KMS-11 (cell line): ENCODE results near the gene ASPG.

ENCODE experiments used
- H2AFZ ChIP-seq: fragments of 200-600 bp; sonication (generic); 2 replicates; pipeline ENCODE4 v1.6.1; 2016; ENCODE audit warnings: antibody characterized with exemption, mixed run types, low read depth
- H3K27ac ChIP-seq: fragments of 200-600 bp; sonication (generic); 2 replicates; pipeline ENCODE4 v1.6.1; 2016; ENCODE audit warnings: mild to moderate bottlenecking, mixed run types
- H3K27me3 ChIP-seq: fragments of 200-600 bp; sonication (generic); 2 replicates; pipeline ENCODE4 v1.6.1; 2017; ENCODE audit warnings: mild to moderate bottlenecking, low read depth, mixed run types, moderate library complexity; ENCODE audit not compliant: insufficient read depth
- H3K36me3 ChIP-seq: fragments of 200-600 bp; sonication (generic); 2 replicates; pipeline ENCODE4 v1.6.1; 2017; ENCODE audit warnings: mild to moderate bottlenecking, mixed run types; ENCODE audit not compliant: insufficient read depth
- H3K4me1 ChIP-seq: fragments of 200-600 bp; sonication (generic); 2 replicates; pipeline ENCODE4 v1.6.1; 2016; ENCODE audit warnings: mild to moderate bottlenecking, low read depth, mixed run types; ENCODE audit not compliant: poor library complexity, severe bottlenecking
- H3K4me2 ChIP-seq: fragments of 200-600 bp; sonication (generic); 2 replicates; pipeline ENCODE4 v1.7.0; 2016; ENCODE audit warnings: mild to moderate bottlenecking, mixed run types
- H3K4me3 ChIP-seq: fragments of 200-600 bp; sonication (generic); IDR thresholded peaks from 2 replicates; pipeline ENCODE4 v1.6.1; 2017; ENCODE audit warnings: low read depth, low read length, mixed read lengths; ENCODE audit not compliant: insufficient read depth
- H3K79me2 ChIP-seq: fragments of 200-600 bp; sonication (generic); 2 replicates; pipeline ENCODE4 v1.6.1; 2016; ENCODE audit warnings: low read depth, mixed run types; ENCODE audit not compliant: insufficient read depth
- H3K9ac ChIP-seq: fragments of 200-600 bp; sonication (generic); 2 replicates; pipeline ENCODE4 v1.6.1; 2016; ENCODE audit warnings: mild to moderate bottlenecking, mixed run types
- H4K20me1 ChIP-seq: fragments of 200-600 bp; sonication (generic); 2 replicates; pipeline ENCODE4 v1.6.1; 2016; ENCODE audit warnings: mild to moderate bottlenecking, mixed run types; ENCODE audit not compliant: insufficient read depth
- TF ChIP-seq, protein P1 (sequence below): fragments of 200-600 bp; sonication (generic); conservative IDR thresholded peaks from 2 replicates; pipeline ENCODE4 v1.6.1; 2017; ENCODE audit warnings: low read depth, mild to moderate bottlenecking, antibody characterized with exemption, low read length, moderate library complexity, mixed read lengths

ASPG gene

DNA sequence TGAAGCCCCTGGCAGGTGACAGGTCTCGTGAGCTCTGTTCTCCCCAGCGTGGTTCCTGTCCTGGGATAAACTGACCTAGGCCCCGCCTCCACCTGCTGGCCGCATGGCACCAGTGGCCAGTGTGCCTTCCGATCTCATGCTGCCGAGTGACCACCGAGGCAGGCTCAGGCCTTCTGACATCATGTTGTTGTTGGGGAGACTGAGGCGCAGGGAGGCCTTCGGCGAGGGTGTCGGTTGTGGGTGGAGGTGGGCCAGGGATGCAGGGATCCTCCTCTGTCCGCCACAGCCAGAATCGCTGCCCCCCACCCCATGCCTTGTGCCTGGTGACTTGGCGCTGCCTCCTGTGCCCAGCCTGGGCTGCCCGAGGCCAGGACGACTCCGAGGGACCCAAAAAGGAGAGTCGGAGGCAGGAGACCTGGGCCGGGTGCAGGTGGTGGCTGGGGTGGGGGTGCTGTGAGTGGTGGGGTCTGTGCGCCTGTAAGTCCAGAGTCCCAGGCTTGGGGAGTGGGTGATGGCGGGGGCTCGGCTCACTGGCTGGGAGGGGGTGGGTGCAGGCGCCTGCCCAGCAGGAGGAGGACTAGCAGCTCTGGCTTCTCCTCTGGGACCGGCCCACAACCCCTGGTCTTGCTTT, 24.3 kb downstream of the ASPG start:
- Histone ChIP-seq H3K27me3 (peaks cover 10% of the 10 kb centered on the region; the same call in 1 of the 2 replicates), H3K79me2 (no peaks in the 10 kb centered on the region), H2AFZ (no peak overlapping the region), H3K4me1 (no peaks in the 10 kb centered on the region), H4K20me1 (no peaks in the 10 kb centered on the region), H3K9ac (no peak overlapping the region), H3K36me3 (no peaks in the 10 kb centered on the region), H3K27ac (no peak overlapping the region), H3K4me3 (no peak overlapping the region), H3K4me2 (no peak overlapping the region)
- TF ChIP-seq, protein P1, sequence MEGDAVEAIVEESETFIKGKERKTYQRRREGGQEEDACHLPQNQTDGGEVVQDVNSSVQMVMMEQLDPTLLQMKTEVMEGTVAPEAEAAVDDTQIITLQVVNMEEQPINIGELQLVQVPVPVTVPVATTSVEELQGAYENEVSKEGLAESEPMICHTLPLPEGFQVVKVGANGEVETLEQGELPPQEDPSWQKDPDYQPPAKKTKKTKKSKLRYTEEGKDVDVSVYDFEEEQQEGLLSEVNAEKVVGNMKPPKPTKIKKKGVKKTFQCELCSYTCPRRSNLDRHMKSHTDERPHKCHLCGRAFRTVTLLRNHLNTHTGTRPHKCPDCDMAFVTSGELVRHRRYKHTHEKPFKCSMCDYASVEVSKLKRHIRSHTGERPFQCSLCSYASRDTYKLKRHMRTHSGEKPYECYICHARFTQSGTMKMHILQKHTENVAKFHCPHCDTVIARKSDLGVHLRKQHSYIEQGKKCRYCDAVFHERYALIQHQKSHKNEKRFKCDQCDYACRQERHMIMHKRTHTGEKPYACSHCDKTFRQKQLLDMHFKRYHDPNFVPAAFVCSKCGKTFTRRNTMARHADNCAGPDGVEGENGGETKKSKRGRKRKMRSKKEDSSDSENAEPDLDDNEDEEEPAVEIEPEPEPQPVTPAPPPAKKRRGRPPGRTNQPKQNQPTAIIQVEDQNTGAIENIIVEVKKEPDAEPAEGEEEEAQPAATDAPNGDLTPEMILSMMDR: no peak

DNA sequence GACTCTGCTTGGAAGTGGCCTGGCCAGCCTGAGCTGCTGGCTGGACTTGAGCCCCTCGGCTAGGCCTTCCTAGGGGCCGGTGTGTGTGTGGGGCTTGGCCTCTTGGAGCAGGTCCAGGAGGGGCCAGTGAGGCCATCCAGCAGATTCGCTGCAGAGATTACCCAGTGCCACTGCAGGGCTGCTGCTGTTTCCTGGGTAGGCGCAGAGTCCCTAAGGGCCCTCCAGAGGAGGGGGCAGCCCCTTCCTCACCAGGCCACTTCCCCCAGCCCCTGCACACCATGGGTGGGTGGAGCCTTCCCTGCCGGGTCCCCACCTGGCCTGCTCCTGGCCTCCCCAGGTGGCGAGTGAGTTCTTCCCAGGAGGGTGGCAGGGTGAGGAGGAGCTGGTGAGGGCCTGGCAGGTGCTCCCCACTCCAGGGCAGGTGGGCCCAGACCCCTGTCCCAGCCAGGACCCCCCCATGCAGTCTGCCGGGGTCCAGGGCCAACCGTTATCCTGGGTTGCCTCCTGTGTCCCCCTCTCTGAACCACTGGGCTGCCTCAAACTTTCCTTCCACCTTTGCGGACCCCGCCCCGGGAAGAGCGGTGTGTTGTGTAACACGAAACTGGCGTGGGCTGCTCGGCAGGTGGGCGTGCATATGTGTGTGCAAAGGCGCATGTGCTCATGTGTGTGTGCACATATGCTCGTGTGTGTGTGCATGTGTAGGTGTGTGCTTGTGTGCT, 25.1 kb downstream of the ASPG start:
- Histone ChIP-seq H2AFZ (no peak overlapping the region), H3K4me1 (no peaks in the 10 kb centered on the region), H3K9ac (no peak overlapping the region), H3K4me3 (no peak overlapping the region), H3K4me2 (no peak overlapping the region), H3K36me3 (no peaks in the 10 kb centered on the region), H3K79me2 (no peaks in the 10 kb centered on the region), H4K20me1 (no peaks in the 10 kb centered on the region), H3K27me3 (peaks cover 5% of the 10 kb centered on the region; the same call in 1 of the 2 replicates), H3K27ac (no peak overlapping the region)
- TF ChIP-seq, protein P1: no peak

DNA sequence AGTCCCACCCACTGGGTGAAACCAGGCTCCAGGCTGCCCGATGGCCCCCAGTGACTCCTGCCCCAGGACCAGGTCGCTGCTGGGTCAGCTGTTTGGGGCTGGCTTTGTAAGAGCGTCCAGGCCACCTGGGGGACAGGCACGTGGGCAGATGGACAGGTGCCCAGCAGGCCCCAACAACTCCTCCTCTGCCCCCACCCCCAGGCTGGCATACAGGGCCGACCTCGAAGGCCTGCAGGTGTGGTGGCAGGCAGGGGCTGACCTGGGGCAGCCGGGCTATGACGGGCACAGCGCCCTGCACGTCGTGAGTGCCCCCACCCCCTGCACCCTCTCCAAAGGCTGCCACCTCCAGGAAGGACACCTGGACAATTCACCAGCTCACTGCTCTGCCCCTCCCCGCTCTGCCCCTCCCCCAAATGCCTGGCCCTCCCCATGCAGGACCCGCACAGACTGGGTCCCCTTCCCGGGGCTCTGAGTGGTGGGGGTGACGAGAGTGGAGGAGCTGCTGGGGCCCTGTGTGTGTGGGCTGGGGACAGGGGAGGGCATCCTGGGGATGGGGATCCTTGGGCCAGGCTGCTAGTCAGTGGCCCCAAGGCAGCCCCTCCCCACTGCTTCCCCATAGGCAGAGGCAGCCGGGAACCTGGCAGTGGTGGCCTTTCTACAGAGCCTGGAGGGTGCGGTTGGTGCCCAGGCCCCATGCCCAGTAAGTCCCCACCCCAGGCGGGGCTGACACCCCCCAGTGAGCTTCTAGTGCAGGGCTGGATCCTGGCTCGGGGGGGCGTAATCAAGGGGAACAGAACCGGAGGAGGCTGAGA, 26.0 kb downstream of the ASPG start:
- Histone ChIP-seq H3K27ac (no peak overlapping the region), H3K79me2 (no peaks in the 10 kb centered on the region), H3K36me3 (no peaks in the 10 kb centered on the region), H3K4me2 (no peak overlapping the region), H3K4me3 (no peak overlapping the region), H3K9ac (no peak overlapping the region), H3K4me1 (no peaks in the 10 kb centered on the region), H3K27me3 (peaks cover 5% of the 10 kb centered on the region; the same call in 1 of the 2 replicates), H2AFZ (no peak overlapping the region), H4K20me1 (no peaks in the 10 kb centered on the region)
- TF ChIP-seq, protein P1: no peak

DNA sequence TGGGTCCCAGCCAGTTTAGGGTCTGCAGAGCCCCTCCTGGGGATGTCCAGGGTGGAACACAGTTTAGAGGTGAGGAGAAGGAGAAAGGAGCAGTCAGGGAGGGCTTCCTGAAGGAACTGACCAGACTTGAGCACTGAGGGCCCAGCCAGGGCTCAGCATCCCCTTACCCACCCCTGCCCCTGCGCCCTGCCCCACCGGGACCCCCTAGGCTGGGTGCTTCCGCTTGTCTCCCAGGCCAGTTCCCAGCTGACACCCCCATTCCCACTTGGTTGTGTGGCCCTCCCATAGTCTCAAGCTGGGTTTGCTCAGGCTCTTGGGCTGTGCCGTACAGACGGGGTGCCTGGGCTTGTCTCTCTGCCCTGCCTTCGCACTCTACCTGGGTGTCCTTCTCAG, 26.6 kb downstream of the ASPG start:
- Histone ChIP-seq H3K4me3 (no peak overlapping the region), H3K36me3 (no peaks in the 10 kb centered on the region), H4K20me1 (no peaks in the 10 kb centered on the region), H3K9ac (no peak overlapping the region), H2AFZ (no peak overlapping the region), H3K27ac (no peak overlapping the region), H3K27me3 (peaks cover 5% of the 10 kb centered on the region; the same call in 1 of the 2 replicates), H3K4me2 (no peak overlapping the region), H3K4me1 (no peaks in the 10 kb centered on the region), H3K79me2 (no peaks in the 10 kb centered on the region)
- TF ChIP-seq, protein P1: no peak
